GM23338 (cell line): Measurements from ENCODE around the gene TRAF3IP1. TPM values are rescaled to one million over a fixed set of nuclear protein-coding genes. Genes with fewer than 3 reads are reported as not detected.

ENCODE experiments used
- ATAC-seq: fragments of 200-7000 bp; cut with Tn5 transposase; 3 replicates; pipeline ENCODE4 v1.9.1; 2020
- DNase-seq: peaks from one replicate; pipeline ENCODE4 v3.0.0-alpha.2; 2015; ENCODE audit warnings: low spot score
- H2AFZ ChIP-seq: fragments of 200-600 bp; sonication (generic); 2 replicates; pipeline ENCODE4 v1.8.0; 2016; ENCODE audit warnings: antibody characterized with exemption, mild to moderate bottlenecking, moderate library complexity
- H3F3A ChIP-seq: fragments of 200-600 bp; sonication (generic); replicated peaks from 2 replicates; pipeline ENCODE4 v1.8.0; 2017; ENCODE audit warnings: antibody characterized with exemption, mixed run types, low read depth
- H3K27ac ChIP-seq: fragments of 200-600 bp; sonication (generic); 2 replicates; pipeline ENCODE4 v1.6.1; 2016; ENCODE audit warnings: low read depth
- H3K27me3 ChIP-seq: fragments of 200-600 bp; sonication (generic); 2 replicates; pipeline ENCODE4 v1.8.0; 2016; ENCODE audit warnings: mild to moderate bottlenecking, mixed run types, moderate library complexity; ENCODE audit not compliant: insufficient read depth
- H3K36me3 ChIP-seq: fragments of 200-600 bp; sonication (generic); 2 replicates; pipeline ENCODE4 v1.8.0; 2016; ENCODE audit warnings: mild to moderate bottlenecking; ENCODE audit not compliant: insufficient read depth
- H3K4me1 ChIP-seq: fragments of 200-600 bp; sonication (generic); 2 replicates; pipeline ENCODE4 v1.8.0; 2016; ENCODE audit warnings: mild to moderate bottlenecking, moderate library complexity; ENCODE audit not compliant: insufficient read depth
- H3K4me2 ChIP-seq: fragments of 200-600 bp; sonication (generic); 2 replicates; pipeline ENCODE4 v1.7.1; 2017; ENCODE audit warnings: mixed run types
- H3K4me3 ChIP-seq: fragments of 200-600 bp; sonication (generic); 2 replicates; pipeline ENCODE4 v1.6.1; 2016; ENCODE audit warnings: mixed run types
- H3K79me2 ChIP-seq: fragments of 200-600 bp; sonication (generic); replicated peaks from 2 replicates; pipeline ENCODE4 v1.8.0; 2017; ENCODE audit warnings: mild to moderate bottlenecking; ENCODE audit not compliant: insufficient read depth
- H3K9me2 ChIP-seq: fragments of 200-600 bp; sonication (generic); 2 replicates; pipeline ENCODE4 v1.8.0; 2017; ENCODE audit not compliant: insufficient read depth
- H4K20me1 ChIP-seq: fragments of 200-600 bp; sonication (generic); replicated peaks from 2 replicates; pipeline ENCODE4 v1.8.0; 2017; ENCODE audit warnings: mild to moderate bottlenecking; ENCODE audit not compliant: insufficient read depth
- H3K27ac Mint-ChIP-seq: 2 replicates; pipeline ENCODE4 v1.8.0; 2020; ENCODE audit warnings: inconsistent platforms, mild to moderate bottlenecking, moderate library complexity, mixed read lengths
- H3K27me3 Mint-ChIP-seq: 3 replicates; pipeline ENCODE4 v1.8.0; 2022; ENCODE audit warnings: low read depth, mild to moderate bottlenecking, moderate library complexity, mixed read lengths, inconsistent platforms; ENCODE audit not compliant: insufficient read depth, poor library complexity
- H3K36me3 Mint-ChIP-seq: 3 replicates; pipeline ENCODE4 v1.8.0; 2021; ENCODE audit warnings: low read depth, mild to moderate bottlenecking, inconsistent platforms, moderate library complexity, mixed read lengths
- H3K4me1 Mint-ChIP-seq: 3 replicates; pipeline ENCODE4 v1.8.0; 2020; ENCODE audit warnings: mild to moderate bottlenecking, inconsistent platforms, mixed read lengths
- H3K4me3 Mint-ChIP-seq: 3 replicates; pipeline ENCODE4 v1.8.0; 2021; ENCODE audit warnings: moderate library complexity, mild to moderate bottlenecking, inconsistent platforms, mixed read lengths
- H3K9me3 Mint-ChIP-seq: 3 replicates; pipeline ENCODE4 v1.8.0; 2020; ENCODE audit warnings: moderate library complexity, mild to moderate bottlenecking, inconsistent platforms, mixed read lengths
- CREB1 ChIP-seq: fragments of 250-450 bp; sonication (Bioruptor Pico); IDR thresholded peaks from 2 replicates; pipeline ENCODE4 v1.5.0; 2020; ENCODE audit warnings: low read depth, mild to moderate bottlenecking, moderate library complexity
- EZH2 ChIP-seq: fragments of 200-600 bp; sonication (generic); IDR thresholded peaks from one replicate; pipeline ENCODE4 v1.8.0; 2017; ENCODE audit warnings: antibody characterized with exemption, mild to moderate bottlenecking, low read depth; ENCODE audit not compliant: unreplicated experiment
- EZH2phosphoT487 ChIP-seq: fragments of 200-600 bp; sonication (generic); IDR thresholded peaks from one replicate; pipeline ENCODE4 v1.8.1; 2018; ENCODE audit warnings: antibody characterized with exemption; ENCODE audit not compliant: unreplicated experiment
- JUNB ChIP-seq: IDR thresholded peaks from one replicate; pipeline ENCODE4 v1.6.1; 2016; ENCODE audit warnings: antibody characterized with exemption; ENCODE audit not compliant: unreplicated experiment
- ZNF114 ChIP-seq: fragments of 250-450 bp; sonication (Bioruptor Pico); IDR thresholded peaks from 2 replicates; pipeline ENCODE4 v1.5.0; 2020; ENCODE audit warnings: mild to moderate bottlenecking, moderate library complexity
- polyA plus RNA-seq: library from polyadenylated mRNA; unstranded; fragments of >200 nt; fragmentation: Nextera tagmentation; extraction: Ambion mirVana; gene quantifications from 2 replicates; pipeline ENCODE4 v1.2.1, GENCODE V29; 2016
- total RNA-seq: library from RNA; depleted of rRNA; stranded (reverse); fragments of >200 nt; shearing (Covaris generic); gene quantifications from 2 replicates; pipeline ENCODE4 v1.2.3, GENCODE V29; 2014
- TF ChIP-seq, protein P1 (sequence below): IDR thresholded peaks from 2 replicates; pipeline ENCODE4 v1.6.1; 2016; ENCODE audit warnings: antibody characterized with exemption
- TF ChIP-seq, protein P2 (sequence below): IDR thresholded peaks from one replicate; pipeline ENCODE4 v1.6.1; 2018; ENCODE audit warnings: antibody characterized with exemption; ENCODE audit not compliant: unreplicated experiment
- TF ChIP-seq, protein P3 (sequence below): fragments of 250-450 bp; sonication (Bioruptor Pico); IDR thresholded peaks from 2 replicates; pipeline ENCODE4 v1.5.0; 2020; ENCODE audit warnings: mild to moderate bottlenecking, moderate library complexity

The TRAF3IP1 gene
- total and polyA plus RNA-seq, 2 experiments from 2014 or later, result 12.5 to 20.7 TPM

DNA sequence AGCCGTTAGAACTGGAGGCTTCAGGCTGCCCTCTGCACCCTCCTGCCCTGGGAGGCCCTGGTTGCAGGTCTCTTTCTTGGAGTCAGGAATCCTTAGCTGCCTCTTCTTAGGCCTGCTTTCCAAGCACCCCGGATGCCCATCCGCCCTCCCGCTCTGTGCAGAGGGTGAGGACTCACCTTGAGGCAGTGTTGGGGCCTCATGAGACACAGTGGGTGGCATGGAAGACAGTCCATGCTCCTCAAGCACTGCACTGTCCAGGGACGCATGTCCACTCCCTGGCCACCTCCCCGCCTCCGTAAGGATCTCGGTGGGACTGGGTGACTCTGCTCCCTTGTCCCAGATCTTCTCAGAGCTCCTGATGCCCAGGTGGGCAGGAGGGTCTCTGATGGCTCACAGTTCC lies 5.7 kb upstream of the TRAF3IP1 start:
- Histone ChIP-seq H3F3A (no peaks in the 10 kb centered on the region), H3K27ac (no peak overlapping the region), H3K4me1 (peaks cover 6% of the 10 kb centered on the region; the same call in 1 of the 2 replicates), H4K20me1 (no peaks in the 10 kb centered on the region), H3K36me3 (no peaks in the 10 kb centered on the region), H3K9me2 (no peaks in the 10 kb centered on the region), H3K4me2 (no peak overlapping the region), H3K4me3 (no peak overlapping the region), H3K27me3 (peaks cover 7% of the 10 kb centered on the region), H3K79me2 (no peaks in the 10 kb centered on the region), H2AFZ (no peak overlapping the region)
- TF ChIP-seq, protein P1, sequence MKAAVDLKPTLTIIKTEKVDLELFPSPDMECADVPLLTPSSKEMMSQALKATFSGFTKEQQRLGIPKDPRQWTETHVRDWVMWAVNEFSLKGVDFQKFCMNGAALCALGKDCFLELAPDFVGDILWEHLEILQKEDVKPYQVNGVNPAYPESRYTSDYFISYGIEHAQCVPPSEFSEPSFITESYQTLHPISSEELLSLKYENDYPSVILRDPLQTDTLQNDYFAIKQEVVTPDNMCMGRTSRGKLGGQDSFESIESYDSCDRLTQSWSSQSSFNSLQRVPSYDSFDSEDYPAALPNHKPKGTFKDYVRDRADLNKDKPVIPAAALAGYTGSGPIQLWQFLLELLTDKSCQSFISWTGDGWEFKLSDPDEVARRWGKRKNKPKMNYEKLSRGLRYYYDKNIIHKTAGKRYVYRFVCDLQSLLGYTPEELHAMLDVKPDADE, result no peak
- TF ChIP-seq ZNF114 (CRISPR knock-in tag), result no peak
- TF ChIP-seq JUNB, result no peak
- TF ChIP-seq, protein P2, sequence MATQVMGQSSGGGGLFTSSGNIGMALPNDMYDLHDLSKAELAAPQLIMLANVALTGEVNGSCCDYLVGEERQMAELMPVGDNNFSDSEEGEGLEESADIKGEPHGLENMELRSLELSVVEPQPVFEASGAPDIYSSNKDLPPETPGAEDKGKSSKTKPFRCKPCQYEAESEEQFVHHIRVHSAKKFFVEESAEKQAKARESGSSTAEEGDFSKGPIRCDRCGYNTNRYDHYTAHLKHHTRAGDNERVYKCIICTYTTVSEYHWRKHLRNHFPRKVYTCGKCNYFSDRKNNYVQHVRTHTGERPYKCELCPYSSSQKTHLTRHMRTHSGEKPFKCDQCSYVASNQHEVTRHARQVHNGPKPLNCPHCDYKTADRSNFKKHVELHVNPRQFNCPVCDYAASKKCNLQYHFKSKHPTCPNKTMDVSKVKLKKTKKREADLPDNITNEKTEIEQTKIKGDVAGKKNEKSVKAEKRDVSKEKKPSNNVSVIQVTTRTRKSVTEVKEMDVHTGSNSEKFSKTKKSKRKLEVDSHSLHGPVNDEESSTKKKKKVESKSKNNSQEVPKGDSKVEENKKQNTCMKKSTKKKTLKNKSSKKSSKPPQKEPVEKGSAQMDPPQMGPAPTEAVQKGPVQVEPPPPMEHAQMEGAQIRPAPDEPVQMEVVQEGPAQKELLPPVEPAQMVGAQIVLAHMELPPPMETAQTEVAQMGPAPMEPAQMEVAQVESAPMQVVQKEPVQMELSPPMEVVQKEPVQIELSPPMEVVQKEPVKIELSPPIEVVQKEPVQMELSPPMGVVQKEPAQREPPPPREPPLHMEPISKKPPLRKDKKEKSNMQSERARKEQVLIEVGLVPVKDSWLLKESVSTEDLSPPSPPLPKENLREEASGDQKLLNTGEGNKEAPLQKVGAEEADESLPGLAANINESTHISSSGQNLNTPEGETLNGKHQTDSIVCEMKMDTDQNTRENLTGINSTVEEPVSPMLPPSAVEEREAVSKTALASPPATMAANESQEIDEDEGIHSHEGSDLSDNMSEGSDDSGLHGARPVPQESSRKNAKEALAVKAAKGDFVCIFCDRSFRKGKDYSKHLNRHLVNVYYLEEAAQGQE, result no peak
- no peak for TF ChIP-seq EZH2phosphoT487
- no peak for TF ChIP-seq CREB1 (CRISPR knock-in tag)
- TF ChIP-seq, protein P3, sequence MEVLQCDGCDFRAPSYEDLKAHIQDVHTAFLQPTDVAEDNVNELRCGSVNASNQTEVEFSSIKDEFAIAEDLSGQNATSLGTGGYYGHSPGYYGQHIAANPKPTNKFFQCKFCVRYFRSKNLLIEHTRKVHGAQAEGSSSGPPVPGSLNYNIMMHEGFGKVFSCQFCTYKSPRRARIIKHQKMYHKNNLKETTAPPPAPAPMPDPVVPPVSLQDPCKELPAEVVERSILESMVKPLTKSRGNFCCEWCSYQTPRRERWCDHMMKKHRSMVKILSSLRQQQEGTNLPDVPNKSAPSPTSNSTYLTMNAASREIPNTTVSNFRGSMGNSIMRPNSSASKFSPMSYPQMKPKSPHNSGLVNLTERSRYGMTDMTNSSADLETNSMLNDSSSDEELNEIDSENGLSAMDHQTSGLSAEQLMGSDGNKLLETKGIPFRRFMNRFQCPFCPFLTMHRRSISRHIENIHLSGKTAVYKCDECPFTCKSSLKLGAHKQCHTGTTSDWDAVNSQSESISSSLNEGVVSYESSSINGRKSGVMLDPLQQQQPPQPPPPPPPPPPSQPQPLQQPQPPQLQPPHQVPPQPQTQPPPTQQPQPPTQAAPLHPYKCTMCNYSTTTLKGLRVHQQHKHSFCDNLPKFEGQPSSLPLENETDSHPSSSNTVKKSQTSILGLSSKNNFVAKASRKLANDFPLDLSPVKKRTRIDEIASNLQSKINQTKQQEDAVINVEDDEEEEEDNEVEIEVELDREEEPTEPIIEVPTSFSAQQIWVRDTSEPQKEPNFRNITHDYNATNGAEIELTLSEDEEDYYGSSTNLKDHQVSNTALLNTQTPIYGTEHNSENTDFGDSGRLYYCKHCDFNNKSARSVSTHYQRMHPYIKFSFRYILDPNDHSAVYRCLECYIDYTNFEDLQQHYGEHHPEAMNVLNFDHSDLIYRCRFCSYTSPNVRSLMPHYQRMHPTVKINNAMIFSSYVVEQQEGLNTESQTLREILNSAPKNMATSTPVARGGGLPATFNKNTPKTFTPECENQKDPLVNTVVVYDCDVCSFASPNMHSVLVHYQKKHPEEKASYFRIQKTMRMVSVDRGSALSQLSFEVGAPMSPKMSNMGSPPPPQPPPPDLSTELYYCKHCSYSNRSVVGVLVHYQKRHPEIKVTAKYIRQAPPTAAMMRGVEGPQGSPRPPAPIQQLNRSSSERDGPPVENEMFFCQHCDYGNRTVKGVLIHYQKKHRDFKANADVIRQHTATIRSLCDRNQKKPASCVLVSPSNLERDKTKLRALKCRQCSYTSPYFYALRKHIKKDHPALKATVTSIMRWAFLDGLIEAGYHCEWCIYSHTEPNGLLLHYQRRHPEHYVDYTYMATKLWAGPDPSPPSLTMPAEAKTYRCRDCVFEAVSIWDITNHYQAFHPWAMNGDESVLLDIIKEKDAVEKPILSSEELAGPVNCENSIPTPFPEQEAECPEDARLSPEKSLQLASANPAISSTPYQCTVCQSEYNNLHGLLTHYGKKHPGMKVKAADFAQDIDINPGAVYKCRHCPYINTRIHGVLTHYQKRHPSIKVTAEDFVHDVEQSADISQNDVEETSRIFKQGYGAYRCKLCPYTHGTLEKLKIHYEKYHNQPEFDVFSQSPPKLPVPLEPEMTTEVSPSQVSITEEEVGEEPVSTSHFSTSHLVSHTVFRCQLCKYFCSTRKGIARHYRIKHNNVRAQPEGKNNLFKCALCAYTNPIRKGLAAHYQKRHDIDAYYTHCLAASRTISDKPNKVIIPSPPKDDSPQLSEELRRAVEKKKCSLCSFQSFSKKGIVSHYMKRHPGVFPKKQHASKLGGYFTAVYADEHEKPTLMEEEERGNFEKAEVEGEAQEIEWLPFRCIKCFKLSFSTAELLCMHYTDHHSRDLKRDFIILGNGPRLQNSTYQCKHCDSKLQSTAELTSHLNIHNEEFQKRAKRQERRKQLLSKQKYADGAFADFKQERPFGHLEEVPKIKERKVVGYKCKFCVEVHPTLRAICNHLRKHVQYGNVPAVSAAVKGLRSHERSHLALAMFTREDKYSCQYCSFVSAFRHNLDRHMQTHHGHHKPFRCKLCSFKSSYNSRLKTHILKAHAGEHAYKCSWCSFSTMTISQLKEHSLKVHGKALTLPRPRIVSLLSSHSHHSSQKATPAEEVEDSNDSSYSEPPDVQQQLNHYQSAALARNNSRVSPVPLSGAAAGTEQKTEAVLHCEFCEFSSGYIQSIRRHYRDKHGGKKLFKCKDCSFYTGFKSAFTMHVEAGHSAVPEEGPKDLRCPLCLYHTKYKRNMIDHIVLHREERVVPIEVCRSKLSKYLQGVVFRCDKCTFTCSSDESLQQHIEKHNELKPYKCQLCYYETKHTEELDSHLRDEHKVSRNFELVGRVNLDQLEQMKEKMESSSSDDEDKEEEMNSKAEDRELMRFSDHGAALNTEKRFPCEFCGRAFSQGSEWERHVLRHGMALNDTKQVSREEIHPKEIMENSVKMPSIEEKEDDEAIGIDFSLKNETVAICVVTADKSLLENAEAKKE, result no peak
- no peak for TF ChIP-seq EZH2
- H3K36me3 Mint-ChIP-seq, result no peaks in the 10 kb centered on the region
- no peak overlapping the region for H3K27ac Mint-ChIP-seq
- peaks cover 10% of the 10 kb centered on the region for H3K27me3 Mint-ChIP-seq
- no peak for ATAC-seq
- H3K4me1 Mint-ChIP-seq, result no peaks in the 10 kb centered on the region; the same call in 2 of the 3 replicates
- no peak for DNase-seq
- no peak overlapping the region for H3K4me3 Mint-ChIP-seq
- H3K9me3 Mint-ChIP-seq, result peaks cover 3% of the 10 kb centered on the region; the same call in 1 of the 3 replicates
